Psoas muscle (tissue), 8 donors: Measurements from ENCODE around the gene C3orf33. TPM values are rescaled to one million over a fixed set of nuclear protein-coding genes. Genes with fewer than 3 reads are reported as not detected.

ENCODE experiments used
- ATAC-seq, 4 donors: fragments of 200-7000 bp; cut with Tn5 transposase; one replicate each; pipeline ENCODE4 v1.9.1; 2020; ENCODE audit warnings: moderate library complexity in 3 of 4, mild to moderate bottlenecking in 2 of 4
- DNase-seq, 2 donors: peaks; one replicate each; pipeline ENCODE4 v3.0.0-alpha.2; 2020
- H3K27ac ChIP-seq: fragments of 200-600 bp; one replicate; pipeline ENCODE4 v1.8.0; 2022
- H3K27me3 ChIP-seq, 3 donors: fragments of 200-600 bp in 1 of 3; one replicate each; pipeline versions ENCODE4 v1.6.1 to v1.8.0; 2013 to 2022; ENCODE audit warnings: low read length in 2 of 3, mild to moderate bottlenecking in 2 of 3, moderate library complexity in 1 of 3; ENCODE audit not compliant: insufficient read depth in 3 of 3
- H3K36me3 ChIP-seq, 2 donors: fragments of 200-600 bp in 1 of 2; one replicate each; pipeline versions ENCODE4 v1.6.1 to v1.8.0; 2013 to 2022; ENCODE audit warnings: low read depth in 1 of 2, mild to moderate bottlenecking in 1 of 2, moderate library complexity in 1 of 2; ENCODE audit not compliant: insufficient read depth in 1 of 2
- H3K4me1 ChIP-seq: fragments of 200-600 bp; one replicate; pipeline ENCODE4 v1.8.0; 2022
- H3K4me3 ChIP-seq: fragments of 200-600 bp; one replicate; pipeline ENCODE4 v1.8.0; 2022; ENCODE audit warnings: mild to moderate bottlenecking
- H3K9me3 ChIP-seq: fragments of 200-600 bp; one replicate; pipeline ENCODE4 v1.8.0; 2022
- WGBS, 3 donors: extraction: QIAGEN DNeasy Blood & Tissue Kit; methylation state at CpG; one replicate each; pipeline versions ENCODE4 v1.1.6 to v1.1.7; 2013; 5-methylcytosine and 5-hydroxymethylcytosine counted together
- intact Hi-C, 2 donors: fragments of 100-400 bp; cut with DNase I; formaldehyde crosslinking; loops; one replicate each; pipeline versions ENCODE4 v1.11.0 to v1.14.2; 2022
- polyA plus RNA-seq, 3 donors: library from polyadenylated mRNA; stranded (reverse); fragments of 200-250 nt; gene quantifications; one replicate each; pipeline ENCODE4 v1.2.3, GENCODE V29; 2013
- total RNA-seq, 4 donors: library from RNA; stranded (reverse); fragmentation: NEBNext Ultra II Directional in 2 of 4; extraction: Animal tissue kit (Norgen Biotek cat#: 25700) in 2 of 4; gene quantifications; one replicate each; pipeline versions ENCODE4 v1.2.1 to v1.2.4, GENCODE V29; 2021 to 2023
- TF ChIP-seq, protein P1 (sequence below): fragments of 200-600 bp; IDR thresholded peaks from one replicate; pipeline ENCODE4 v1.8.0; 2022; ENCODE audit warnings: antibody characterized with exemption
- donor health status: healthy with polysubstance abuse.
- donor health status: DM: no; HTN: no; CAD: no; lungs with moderate emphysema.
- donor health status: Bipolar disorder and iron deficiency.
- donor health status: healthy.
- donor health status: DM: yes; HTN: yes; CAD: no.
- donor health status: DM: no; HTN: no; CAD: no.
- donor health status: DM: no; HTN: no; CAD: no.
- donor health status: DM: yes; HTN: yes; CAD: no.

Gene C3orf33
- total and polyA plus RNA-seq, 7 donors = 2.6 to 5.1 (median 3.8) TPM

DNA sequence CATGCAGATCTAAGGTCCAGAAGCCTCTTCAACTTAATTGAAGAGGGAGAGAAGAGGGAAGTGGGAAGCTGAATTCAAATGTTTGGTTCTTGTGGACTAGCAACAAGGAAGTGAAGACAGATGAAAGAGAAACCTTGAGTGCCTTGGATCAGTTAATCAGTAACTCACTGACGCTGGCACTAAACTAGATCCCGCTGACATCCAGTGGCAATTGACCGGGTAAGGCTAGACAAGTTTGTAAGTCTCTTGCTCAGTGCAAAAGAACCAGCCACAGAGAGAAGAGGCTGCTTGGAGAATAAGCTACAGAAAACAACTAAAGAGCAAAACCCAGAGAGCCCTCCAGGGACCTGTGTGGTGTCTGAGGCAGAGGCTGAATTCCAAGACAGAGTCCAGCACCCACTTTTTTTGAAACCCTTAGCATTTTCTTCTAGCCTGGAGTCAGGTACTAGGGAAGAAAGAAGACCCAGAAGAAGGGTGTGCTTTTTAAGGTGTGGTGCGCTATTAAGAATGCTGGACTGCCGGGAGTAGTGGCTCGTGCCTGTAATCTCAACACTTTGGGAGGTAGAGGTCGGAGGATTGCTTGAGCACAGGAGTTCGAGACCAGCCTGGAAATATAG, 68.1 kb downstream of the C3orf33 start:
- Histone ChIP-seq H3K27me3 (peaks cover 3 to 29% (median 7%) of the 10 kb centered on the region in 3 donors), H3K9me3 (no peaks in the 10 kb centered on the region), H3K4me3 (no peak overlapping the region), H3K27ac (no peak overlapping the region), H3K36me3 (no peaks in the 10 kb centered on the region), H3K4me1 (no peaks in the 10 kb centered on the region)
- TF ChIP-seq, protein P1, sequence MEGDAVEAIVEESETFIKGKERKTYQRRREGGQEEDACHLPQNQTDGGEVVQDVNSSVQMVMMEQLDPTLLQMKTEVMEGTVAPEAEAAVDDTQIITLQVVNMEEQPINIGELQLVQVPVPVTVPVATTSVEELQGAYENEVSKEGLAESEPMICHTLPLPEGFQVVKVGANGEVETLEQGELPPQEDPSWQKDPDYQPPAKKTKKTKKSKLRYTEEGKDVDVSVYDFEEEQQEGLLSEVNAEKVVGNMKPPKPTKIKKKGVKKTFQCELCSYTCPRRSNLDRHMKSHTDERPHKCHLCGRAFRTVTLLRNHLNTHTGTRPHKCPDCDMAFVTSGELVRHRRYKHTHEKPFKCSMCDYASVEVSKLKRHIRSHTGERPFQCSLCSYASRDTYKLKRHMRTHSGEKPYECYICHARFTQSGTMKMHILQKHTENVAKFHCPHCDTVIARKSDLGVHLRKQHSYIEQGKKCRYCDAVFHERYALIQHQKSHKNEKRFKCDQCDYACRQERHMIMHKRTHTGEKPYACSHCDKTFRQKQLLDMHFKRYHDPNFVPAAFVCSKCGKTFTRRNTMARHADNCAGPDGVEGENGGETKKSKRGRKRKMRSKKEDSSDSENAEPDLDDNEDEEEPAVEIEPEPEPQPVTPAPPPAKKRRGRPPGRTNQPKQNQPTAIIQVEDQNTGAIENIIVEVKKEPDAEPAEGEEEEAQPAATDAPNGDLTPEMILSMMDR = no peak
- no peak for DNase-seq
- intact Hi-C loops = no loop called here
- ATAC-seq = no peak
- 55 to 69% (median 58%) methylated on average over 8 of the region's 8 CpGs for WGBS, 3 donors

DNA sequence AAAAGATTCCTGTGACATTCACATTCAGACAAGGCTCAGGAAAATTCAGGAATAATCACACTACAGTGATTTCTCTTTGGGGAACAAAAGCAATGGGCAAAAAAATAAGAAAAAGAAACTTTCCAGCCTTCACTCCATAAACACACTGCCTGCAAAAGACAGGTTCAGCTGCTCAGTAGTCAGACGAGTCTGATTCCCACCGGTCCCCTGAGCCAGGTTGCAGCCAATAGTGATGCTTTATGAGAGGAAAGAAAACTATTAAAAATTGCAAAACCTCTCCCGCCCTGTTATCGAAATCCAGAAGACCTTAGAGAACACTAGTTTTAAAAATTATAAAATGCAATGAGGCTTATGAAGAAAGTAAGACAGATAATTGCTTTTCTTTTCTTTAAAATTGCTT, 69.7 kb downstream of the C3orf33 start:
- intact Hi-C loops = no loop called here
- no peaks in the 10 kb centered on the region for H3K36me3 ChIP-seq
- H3K9me3 ChIP-seq = no peaks in the 10 kb centered on the region
- H3K4me3 ChIP-seq = no peak overlapping the region
- TF ChIP-seq, protein P1 = no peak
- H3K4me1 ChIP-seq = no peaks in the 10 kb centered on the region
- 47 to 52% (median 49%) methylated on average over 4 of the region's 4 CpGs for WGBS, 3 donors
- H3K27me3 ChIP-seq = peaks cover 6 to 16% (median 7%) of the 10 kb centered on the region in 3 donors
- ATAC-seq = no peak
- no peak overlapping the region for H3K27ac ChIP-seq
- DNase-seq = no peak

- TF ChIP-seq, protein P1 = no peak
- Histone ChIP-seq H3K9me3 (no peaks in the 10 kb centered on the region), H3K36me3 (no peaks in the 10 kb centered on the region), H3K27ac (no peak overlapping the region), H3K4me1 (no peaks in the 10 kb centered on the region), H3K27me3 (peaks cover 0 to 5% (median 0%) of the 10 kb centered on the region in 3 donors), H3K4me3 (no peak overlapping the region)
- no peak for ATAC-seq
- 65 to 85% (median 68%) methylated on average over 2 of the region's 2 CpGs for WGBS, 3 donors
- intact Hi-C loops = no loop called here
- DNase-seq = no peak
Observed at GRCh38 chr3:155730843-155731242, 75.2 kb downstream of the C3orf33 start.

DNA sequence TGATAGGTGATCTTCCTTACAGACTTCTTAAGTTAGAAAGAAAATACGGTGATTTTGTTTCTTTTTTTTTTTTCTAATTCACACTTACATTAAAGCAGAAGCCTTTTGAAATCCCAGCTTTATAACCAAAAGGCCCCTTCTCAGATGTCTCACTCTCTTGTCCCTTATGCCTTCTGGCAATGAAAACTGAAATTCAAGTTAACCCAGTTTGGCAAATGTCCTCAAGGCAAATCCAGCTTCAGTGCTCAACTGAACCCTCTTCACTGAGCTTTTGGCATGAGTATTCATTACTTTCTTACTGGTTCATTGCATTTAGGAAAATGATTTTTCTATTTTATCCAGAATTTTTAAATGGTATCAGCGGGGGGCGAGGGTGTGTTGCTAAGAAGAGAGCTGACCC, 78.2 kb downstream of the C3orf33 start:
- H3K36me3 ChIP-seq = no peaks in the 10 kb centered on the region
- no peak for DNase-seq
- TF ChIP-seq, protein P1 = no peak
- H3K9me3 ChIP-seq = no peaks in the 10 kb centered on the region
- peaks cover 0 to 5% (median 0%) of the 10 kb centered on the region in 3 donors for H3K27me3 ChIP-seq
- intact Hi-C loops = no loop called here
- 73 to 86% (median 84%) methylated on average over 3 of the region's 3 CpGs for WGBS, 3 donors
- H3K27ac ChIP-seq = no peak overlapping the region
- no peak for ATAC-seq
- no peaks in the 10 kb centered on the region for H3K4me1 ChIP-seq
- H3K4me3 ChIP-seq = no peak overlapping the region

GRCh38 chr3:155714295-155714718, 91.8 kb downstream of the C3orf33 start:
- ATAC-seq = no peak
- H3K27ac ChIP-seq = no peak overlapping the region

More at GRCh38 chr3:155714295-155714718, 91.8 kb downstream of the C3orf33 start:
- no peaks in the 10 kb centered on the region for H3K4me1 ChIP-seq
- no peak overlapping the region for H3K4me3 ChIP-seq
- H3K27me3 ChIP-seq = no peaks in the 10 kb centered on the region
- intact Hi-C loops = no loop called here
- DNase-seq = no peak
- H3K36me3 ChIP-seq = no peaks in the 10 kb centered on the region
- TF ChIP-seq, protein P1 = no peak
- H3K9me3 ChIP-seq = no peaks in the 10 kb centered on the region
- 52 to 57% (median 53%) methylated on average over 5 of the region's 5 CpGs for WGBS, 3 donors
